ENCODE data around the gene USP12.

DNA sequence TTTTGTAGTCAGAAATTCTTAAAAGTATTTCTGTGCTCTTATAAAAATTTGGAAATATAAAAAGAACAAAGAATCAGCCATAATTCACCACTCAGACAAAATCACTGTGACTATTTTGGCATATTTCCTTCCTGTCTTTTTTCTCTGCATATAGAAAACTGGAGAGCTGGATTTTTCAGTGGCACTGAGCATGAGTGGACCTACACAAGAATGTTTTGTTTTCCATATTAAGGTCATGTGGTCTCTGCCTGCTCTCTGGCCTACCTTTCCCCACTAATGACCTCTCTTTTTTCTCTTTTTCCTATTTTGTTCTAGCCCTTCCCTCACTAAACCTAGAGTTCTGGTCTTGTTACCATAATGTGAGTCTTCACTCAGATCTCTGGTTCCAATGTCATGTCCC is 17.6 kb upstream of the USP12 start:
- no peak for TF ChIP-seq CTCF (IDR thresholded peaks at IDR 0.05)
- no peak for TF ChIP-seq POLR2A (IDR thresholded peaks at IDR 0.05)
